GM21515 (cell line): ENCODE measurements around the gene MIEN1.
"Not testable (repeated sequence)": the region's sequence is repeated elsewhere in the genome, so short reads cannot be mapped to it uniquely, and the experiment has no call there.

Source experiments
- ATAC-seq: cut with Tn5 transposase; IDR thresholded peaks from one replicate; pipeline ENCODE4 v1.9.1; 2021; ENCODE audit not compliant: unreplicated experiment

MIEN1 gene

GRCh38 chr17:39742126-39742855 is 12.0 kb upstream of the MIEN1 start:
- ATAC-seq = no peak

- ATAC-seq = no peak
Measured at GRCh38 chr17:39740357-39741111, 10.2 kb upstream of the MIEN1 start.

GRCh38 chr17:39739885-39740356 is 9.6 kb upstream of the MIEN1 start:
- no peak for ATAC-seq

GRCh38 chr17:39738983-39739884 is 8.9 kb upstream of the MIEN1 start:
- ATAC-seq = no peak

DNA sequence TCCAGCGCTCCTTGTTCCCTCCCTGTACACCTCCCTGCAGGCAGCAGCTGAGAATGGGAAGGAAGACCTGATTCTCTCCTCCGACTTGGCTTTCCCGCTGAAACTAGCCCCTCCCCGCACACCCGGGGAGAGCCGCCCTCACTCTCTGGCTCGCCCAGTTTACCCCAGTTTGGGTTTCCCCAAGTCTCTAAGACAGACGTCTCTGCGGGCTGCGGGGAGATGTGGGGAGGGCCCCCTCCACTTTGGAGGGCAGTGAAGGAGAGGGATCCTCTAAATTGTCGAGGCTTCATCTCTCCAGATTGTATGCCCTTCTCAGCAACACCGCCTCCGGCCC is 8.2 kb upstream of the MIEN1 start:
- ATAC-seq = no peak

DNA sequence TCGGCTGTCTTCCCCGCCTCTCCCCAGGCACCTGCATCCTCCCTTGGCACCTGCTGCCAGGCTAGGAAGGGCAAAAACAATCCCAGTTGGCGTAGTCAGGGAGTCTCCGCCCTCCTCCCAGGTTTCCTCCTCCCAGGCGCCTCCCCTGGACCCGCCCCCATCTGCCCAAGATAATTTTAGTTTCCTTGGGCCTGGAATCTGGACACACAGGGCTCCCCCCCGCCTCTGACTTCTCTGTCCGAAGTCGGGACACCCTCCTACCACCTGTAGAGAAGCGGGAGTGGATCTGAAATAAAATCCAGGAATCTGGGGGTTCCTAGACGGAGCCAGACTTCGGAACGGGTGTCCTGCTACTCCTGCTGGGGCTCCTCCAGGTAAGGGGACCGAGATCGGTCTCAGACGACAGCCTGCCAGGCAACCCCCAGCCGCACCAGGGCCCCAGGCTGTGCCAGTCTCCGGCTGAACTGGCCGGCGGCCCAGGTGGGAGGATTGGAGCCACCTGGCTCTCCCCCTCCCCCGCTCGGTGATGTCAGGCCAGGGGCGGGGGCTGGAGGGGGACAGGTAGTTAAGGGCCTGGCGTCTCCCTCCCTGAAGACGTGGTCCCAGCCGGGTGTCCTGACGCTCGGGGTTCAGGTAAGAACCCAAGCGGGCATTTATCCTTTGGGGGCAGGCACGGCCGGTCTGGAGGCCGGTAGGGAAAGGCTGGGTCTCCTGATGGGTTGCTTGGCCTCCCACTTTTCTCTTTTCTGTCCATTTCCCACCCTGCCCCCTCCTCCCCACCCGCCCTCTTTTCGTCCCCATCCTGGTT is 7.6 kb upstream of the MIEN1 start, which contains the start of gene GRB7:
Gene GRB7 (plus strand): TSS at position 179 of the 808 bp plus-strand sequence. CDS start 4,364 bp downstream, outside the sequence.
- ATAC-seq = no peak

DNA sequence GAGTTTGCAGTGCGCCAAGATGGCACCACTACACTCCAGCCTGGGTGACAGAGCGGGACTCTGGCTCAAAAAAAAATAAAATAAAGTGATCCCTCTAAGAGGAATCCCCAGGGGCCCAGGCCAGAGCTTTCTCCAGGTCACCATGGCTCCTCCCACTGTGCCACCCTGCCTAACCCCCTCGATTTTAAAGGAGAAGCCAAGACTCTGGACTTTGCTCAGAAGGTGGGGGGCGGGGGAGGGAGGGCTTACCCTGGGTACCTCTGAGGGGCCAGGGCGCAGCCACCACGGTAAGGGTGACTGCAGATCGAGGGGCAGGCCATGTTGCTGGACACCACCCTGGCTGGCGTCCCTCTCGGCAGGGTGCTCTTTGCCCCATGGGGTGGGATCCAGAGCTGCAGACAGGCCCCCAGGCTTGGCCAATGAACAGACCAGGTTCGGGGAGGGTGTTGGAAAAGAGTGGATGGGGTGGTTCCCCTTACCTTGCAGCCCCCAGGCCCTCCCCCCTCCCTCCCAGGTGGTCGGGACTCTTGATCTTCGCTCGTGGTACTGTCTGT is 7.0 kb upstream of the MIEN1 start:
- ATAC-seq = no peak

DNA sequence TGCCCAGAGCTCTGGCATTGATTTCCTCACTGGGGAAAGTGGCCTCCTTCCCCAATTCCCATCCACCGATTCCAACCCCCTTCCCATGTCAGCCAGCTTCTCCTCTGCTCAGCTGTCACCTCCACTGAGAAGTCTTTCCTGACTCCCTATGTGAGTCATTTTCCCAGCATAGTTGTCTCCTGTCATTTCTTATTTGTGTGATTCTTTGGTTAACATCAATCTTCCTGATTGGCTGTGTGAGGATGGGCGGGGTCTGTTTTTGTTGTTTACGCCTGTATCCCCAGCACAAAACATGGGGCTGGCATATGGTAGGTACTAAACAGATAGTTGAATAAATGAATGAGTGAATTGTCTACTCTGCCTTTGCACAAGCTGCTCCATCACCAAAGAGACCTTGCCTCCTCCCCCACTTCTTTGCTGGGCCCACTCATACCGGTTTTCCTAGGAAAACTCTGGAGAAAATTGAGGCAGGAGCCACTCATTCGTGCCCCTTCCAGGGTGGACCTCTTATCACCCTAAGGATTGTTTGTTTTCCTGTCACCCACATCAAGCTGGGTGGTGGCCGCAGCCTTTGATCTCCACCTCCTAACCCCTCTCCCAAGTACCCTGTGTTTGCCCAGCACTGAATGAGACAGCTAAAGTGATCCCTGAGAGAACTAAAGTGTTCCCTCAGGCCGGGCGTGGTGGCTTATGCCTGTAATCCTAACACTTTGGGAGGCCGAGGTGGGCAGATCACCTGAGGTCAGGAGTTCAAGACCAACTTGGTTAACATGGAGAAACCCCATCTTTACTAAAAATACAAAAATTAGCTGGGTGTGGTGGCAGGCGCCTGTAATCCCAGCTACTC is 6.2 kb upstream of the MIEN1 start:
- ATAC-seq = no peak

DNA sequence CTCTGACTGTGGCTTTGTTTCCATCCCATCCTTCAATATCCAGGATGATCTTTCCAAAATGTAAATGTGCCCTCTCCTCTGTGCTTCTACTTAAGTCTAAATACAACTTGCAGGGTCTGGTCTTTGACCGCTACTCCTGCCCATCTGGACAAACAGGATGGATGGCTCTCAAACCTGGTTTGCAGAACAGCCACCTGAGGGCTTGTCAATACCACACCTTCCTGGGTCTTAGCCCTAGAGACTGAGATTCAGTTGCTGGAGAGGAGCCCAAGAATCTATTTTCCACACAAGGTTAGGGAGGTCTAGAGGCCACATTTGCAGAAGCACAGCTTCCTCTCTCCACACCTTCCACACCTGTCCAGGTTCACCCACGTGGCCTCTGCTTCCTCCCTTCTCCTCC is 5.5 kb upstream of the MIEN1 start:
- no peak for ATAC-seq

- ATAC-seq = no peak
Measured at GRCh38 chr17:39732586-39732985, 2.3 kb upstream of the MIEN1 start.

DNA sequence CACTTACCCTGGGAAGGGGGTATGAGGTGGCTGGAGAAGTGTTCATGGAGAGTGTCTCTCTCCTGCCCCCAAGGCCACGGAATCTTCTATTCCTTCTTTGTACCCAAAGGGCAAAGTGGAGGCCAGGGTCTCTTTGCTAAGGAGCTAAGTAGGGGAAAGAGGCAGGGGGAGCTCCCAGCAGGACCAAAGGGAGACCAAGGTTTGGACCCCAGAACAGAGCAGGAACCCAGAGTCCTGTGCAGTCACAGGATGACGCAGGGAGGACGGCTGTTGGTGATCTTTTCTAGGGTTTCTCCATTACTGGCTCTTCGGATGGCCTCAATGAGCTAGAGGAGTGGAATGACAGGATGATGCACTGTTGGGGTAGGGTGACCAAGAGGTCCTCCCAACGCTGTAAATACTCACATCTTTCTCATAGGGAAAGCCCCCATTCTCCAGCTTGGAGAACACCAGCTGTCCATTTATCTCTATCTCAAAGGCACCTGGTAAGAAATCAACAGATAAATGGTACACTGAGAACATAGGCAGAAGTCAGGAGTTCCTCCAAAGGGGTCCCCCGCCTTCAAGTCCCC is 966 bp downstream of the MIEN1 start:
- ATAC-seq = no peak

- no peak for ATAC-seq
Measured at GRCh38 chr17:39727556-39727955, 2.8 kb downstream of the MIEN1 start.

- no peak for ATAC-seq
Measured at GRCh38 chr17:39726617-39727016, 3.7 kb downstream of the MIEN1 start.

GRCh38 chr17:39725923-39726322 is 4.4 kb downstream of the MIEN1 start:
- ATAC-seq = not testable (repeated sequence)

DNA sequence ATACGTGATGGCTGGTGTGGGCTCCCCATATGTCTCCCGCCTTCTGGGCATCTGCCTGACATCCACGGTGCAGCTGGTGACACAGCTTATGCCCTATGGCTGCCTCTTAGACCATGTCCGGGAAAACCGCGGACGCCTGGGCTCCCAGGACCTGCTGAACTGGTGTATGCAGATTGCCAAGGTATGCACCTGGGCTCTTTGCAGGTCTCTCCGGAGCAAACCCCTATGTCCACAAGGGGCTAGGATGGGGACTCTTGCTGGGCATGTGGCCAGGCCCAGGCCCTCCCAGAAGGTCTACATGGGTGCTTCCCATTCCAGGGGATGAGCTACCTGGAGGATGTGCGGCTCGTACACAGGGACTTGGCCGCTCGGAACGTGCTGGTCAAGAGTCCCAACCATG is 5.6 kb downstream of the MIEN1 start:
- ATAC-seq = no peak

DNA sequence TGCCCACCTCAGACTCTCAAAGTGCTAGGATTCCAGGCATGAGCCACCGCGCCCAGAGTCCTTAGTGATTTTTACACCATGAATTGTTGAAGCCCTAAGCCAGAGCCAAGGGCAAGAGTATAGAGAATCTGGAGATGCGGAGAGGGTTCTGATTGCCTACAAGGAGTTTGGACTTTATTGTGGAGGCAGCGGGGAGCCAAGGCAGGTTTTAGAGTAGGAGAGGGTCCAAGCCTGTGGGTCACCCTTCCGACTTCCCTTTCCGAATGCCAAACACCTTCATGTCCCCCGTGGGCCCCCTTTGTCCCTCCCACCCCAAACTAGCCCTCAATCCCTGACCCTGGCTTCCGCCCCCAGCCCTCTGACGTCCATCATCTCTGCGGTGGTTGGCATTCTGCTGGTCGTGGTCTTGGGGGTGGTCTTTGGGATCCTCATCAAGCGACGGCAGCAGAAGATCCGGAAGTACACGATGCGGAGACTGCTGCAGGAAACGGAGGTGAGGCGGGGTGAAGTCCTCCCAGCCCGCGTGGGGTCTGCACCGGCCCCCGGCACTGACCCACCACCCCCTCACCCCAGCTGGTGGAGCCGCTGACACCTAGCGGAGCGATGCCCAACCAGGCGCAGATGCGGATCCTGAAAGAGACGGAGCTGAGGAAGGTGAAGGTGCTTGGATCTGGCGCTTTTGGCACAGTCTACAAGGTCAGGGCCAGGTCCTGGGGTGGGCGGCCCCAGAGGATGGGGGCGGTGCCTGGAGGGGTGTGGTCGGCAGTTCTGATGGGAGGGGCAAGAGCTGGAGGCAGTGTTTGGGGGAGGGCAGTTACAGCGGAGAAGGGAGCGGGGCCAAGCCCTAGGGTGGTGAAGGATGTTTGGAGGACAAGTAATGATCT is 7.1 kb downstream of the MIEN1 start:
- no peak for ATAC-seq

DNA sequence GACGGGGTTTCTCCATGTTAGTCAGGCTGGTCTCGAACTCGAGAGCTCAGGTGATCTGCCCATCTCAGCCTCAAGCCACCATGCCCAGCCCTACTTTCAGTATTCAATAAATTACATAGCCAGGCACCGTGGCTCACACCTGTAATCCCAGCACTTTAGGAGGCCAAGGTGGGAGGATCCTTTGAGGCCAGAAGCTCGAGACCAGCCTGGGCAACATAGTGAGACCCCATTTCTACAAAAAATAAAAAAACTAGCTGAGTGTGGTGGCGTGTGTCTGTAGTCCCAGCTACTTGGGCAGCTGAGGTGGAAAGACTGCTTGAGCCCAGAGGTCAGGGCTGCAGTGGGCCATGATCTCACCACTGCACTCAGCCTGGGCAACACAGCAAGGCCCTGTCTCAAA is 8.2 kb downstream of the MIEN1 start:
- ATAC-seq = no peak
